H1 (cell line): Measurements from ENCODE around the gene PEAK1. TPM values are rescaled to one million over a fixed set of nuclear protein-coding genes. Genes with fewer than 3 reads are reported as not detected.
A peak's percentile ranks its signal among the peaks of the same experiment; 100 is the strongest.

ENCODE experiments used
- CTCF ChIA-PET: fragments of 300-600 bp; sonication (Branson Sonifier 250); formaldehyde crosslinking; loops from one replicate; lab custom pipeline; 2021; ENCODE audit not compliant: partially characterized antibody; lab: Charles Lee
- POLR2A ChIA-PET: fragments of 300-600 bp; sonication (Branson Sonifier 250); formaldehyde crosslinking; loops from one replicate; lab custom pipeline; 2021; ENCODE audit warnings: inconsistent platforms; ENCODE audit not compliant: partially characterized antibody; lab: Charles Lee
- DNase-seq, 2 experiments: peaks; one replicate each; pipeline versions ENCODE4 v3.0.0 to v3.0.0-alpha.2; 2010 to 2022; ENCODE audit warnings: low spot score in 2 of 2, low read depth in 1 of 2, mixed read lengths in 1 of 2
- FAIRE-seq: peaks from 2 replicates; lab custom pipeline; 2011; peaks lifted over from hg19 to GRCh38; lab: Jason Lieb, UNC
- H2AFZ ChIP-seq: 2 replicates; pipeline ENCODE4 v1.8.1; 2012; ENCODE audit warnings: low read length, inconsistent platforms
- H2AK5ac ChIP-seq: 2 replicates; pipeline ENCODE4 v1.6.1; 2013; ENCODE audit warnings: low read depth, low read length
- H2BK120ac ChIP-seq: replicated peaks from 2 replicates; pipeline ENCODE3; 2013; ENCODE audit warnings: low read depth, low read length, inconsistent platforms
- H2BK12ac ChIP-seq: 2 replicates; pipeline ENCODE4 v1.6.1; 2013; ENCODE audit warnings: low read depth, low read length
- H2BK15ac ChIP-seq: 2 replicates; pipeline ENCODE4 v1.6.1; 2013; ENCODE audit warnings: low read length
- H2BK20ac ChIP-seq: 2 replicates; pipeline ENCODE4 v1.6.1; 2013; ENCODE audit warnings: low read length
- H2BK5ac ChIP-seq: 2 replicates; pipeline ENCODE4 v1.6.1; 2013; ENCODE audit warnings: low read depth, low read length
- H3K14ac ChIP-seq: 2 replicates; pipeline ENCODE4 v1.6.1; 2013; ENCODE audit warnings: inconsistent platforms; ENCODE audit not compliant: insufficient read length
- H3K18ac ChIP-seq: 2 replicates; pipeline ENCODE4 v1.6.1; 2013; ENCODE audit warnings: low read length; ENCODE audit errors: extremely low read depth
- H3K23ac ChIP-seq: 2 replicates; pipeline ENCODE4 v1.6.1; 2013; ENCODE audit warnings: inconsistent platforms; ENCODE audit not compliant: insufficient read length
- H3K23me2 ChIP-seq: 2 replicates; pipeline ENCODE4 v1.6.1; 2013; ENCODE audit warnings: low read depth, low read length
- H3K27ac ChIP-seq: 2 replicates; pipeline ENCODE4 v1.6.1; 2011; ENCODE audit warnings: low read depth, low read length, inconsistent platforms
- H3K27me3 ChIP-seq, 4 experiments: replicated peaks in 1 of 4; 1 replicate in 1 of 4; 2 replicates in 3 of 4; pipeline versions ENCODE4 v1.6.1 to v1.8.1; 2011 to 2013; ENCODE audit warnings: low read length in 3 of 4, mild to moderate bottlenecking in 3 of 4, inconsistent platforms in 2 of 4, mixed read lengths in 2 of 4, moderate library complexity in 1 of 4; ENCODE audit not compliant: control insufficient read depth in 3 of 4, insufficient read depth in 3 of 4; ENCODE audit errors: extremely low read depth in 1 of 4
- H3K36me3 ChIP-seq, 4 experiments: 2 replicates each; pipeline versions ENCODE4 v1.6.1 to v1.8.1; 2011 to 2013; ENCODE audit warnings: mild to moderate bottlenecking in 4 of 4, low read length in 3 of 4, moderate library complexity in 2 of 4, control low read depth in 1 of 4, inconsistent platforms in 1 of 4; ENCODE audit not compliant: insufficient read depth in 4 of 4, control insufficient read depth in 2 of 4
- H3K4ac ChIP-seq: replicated peaks from 2 replicates; pipeline ENCODE3; 2013; ENCODE audit warnings: low read length, low read depth, mixed read lengths, inconsistent platforms; ENCODE audit not compliant: insufficient read length
- H3K4me1 ChIP-seq, 4 experiments: replicated peaks in 1 of 4; 1 replicate in 1 of 4; 2 replicates in 3 of 4; pipeline versions ENCODE4 v1.6.1 to v1.8.1; 2011 to 2013; ENCODE audit warnings: low read length in 3 of 4, inconsistent platforms in 2 of 4, mixed read lengths in 1 of 4; ENCODE audit not compliant: insufficient read depth in 4 of 4, control insufficient read depth in 3 of 4
- H3K4me2 ChIP-seq, 2 experiments: 2 replicates each; pipeline versions ENCODE4 v1.6.1 to v1.8.1; 2011 to 2013; ENCODE audit warnings: low read depth in 2 of 2, low read length in 2 of 2, control low read depth in 1 of 2, inconsistent platforms in 1 of 2, mild to moderate bottlenecking in 1 of 2; ENCODE audit not compliant: insufficient read depth in 1 of 2
- H3K4me3 ChIP-seq, 4 experiments: fragments of 200-600, 300-600 bp in 1 of 4; sonication (generic), shearing (Covaris generic), sonication (Bioruptor Twin) in 1 of 4; 2 replicates each; pipeline versions ENCODE4 v1.5.1 to v1.8.1; 2011 to 2016; ENCODE audit warnings: low read length in 4 of 4, low read depth in 3 of 4, control low read depth in 2 of 4, inconsistent platforms in 2 of 4, mild to moderate bottlenecking in 2 of 4, mixed read lengths in 1 of 4, moderate library complexity in 1 of 4; ENCODE audit not compliant: insufficient read depth in 2 of 4; ENCODE audit errors: extremely low read depth in 1 of 4
- H3K56ac ChIP-seq: replicated peaks from 2 replicates; pipeline ENCODE3; 2013; ENCODE audit warnings: low read depth, mild to moderate bottlenecking, mixed read lengths, low read length, inconsistent platforms; ENCODE audit not compliant: insufficient read length
- H3K79me1 ChIP-seq: 2 replicates; pipeline ENCODE4 v1.6.1; 2013; ENCODE audit warnings: low read depth, low read length, control low read depth
- H3K79me2 ChIP-seq, 2 experiments: 2 replicates each; pipeline versions ENCODE4 v1.6.1 to v1.8.1; 2012 to 2013; ENCODE audit warnings: low read length in 2 of 2, mild to moderate bottlenecking in 2 of 2, inconsistent platforms in 1 of 2; ENCODE audit not compliant: insufficient read depth in 2 of 2, control insufficient read depth in 1 of 2
- H3K9ac ChIP-seq, 4 experiments: replicated peaks in 1 of 4; 1 replicate in 1 of 4; 2 replicates in 3 of 4; pipeline versions ENCODE4 v1.6.1 to v1.8.1; 2011 to 2013; ENCODE audit warnings: low read depth in 3 of 4, low read length in 3 of 4, control low read depth in 2 of 4, mild to moderate bottlenecking in 2 of 4, moderate library complexity in 2 of 4, inconsistent platforms in 1 of 4; ENCODE audit errors: extremely low read depth in 1 of 4
- H3K9me3 ChIP-seq, 2 experiments: 2 replicates each; pipeline versions ENCODE4 v1.6.1 to v1.8.1; 2012 to 2013; ENCODE audit warnings: mild to moderate bottlenecking in 2 of 2, moderate library complexity in 2 of 2, control low read depth in 1 of 2, inconsistent platforms in 1 of 2, low read depth in 1 of 2, low read length in 1 of 2, mixed read lengths in 1 of 2; ENCODE audit not compliant: insufficient read depth in 2 of 2
- H4K20me1 ChIP-seq, 2 experiments: replicated peaks in 1 of 2; 2 replicates each; pipeline versions ENCODE3 to v1.8.1; 2011 to 2013; ENCODE audit warnings: inconsistent platforms in 2 of 2, low read length in 2 of 2, mild to moderate bottlenecking in 1 of 2; ENCODE audit not compliant: insufficient read depth in 2 of 2, control insufficient read depth in 1 of 2
- H4K5ac ChIP-seq: 2 replicates; pipeline ENCODE4 v1.6.1; 2013; ENCODE audit warnings: low read length, low read depth, mixed read lengths, inconsistent platforms; ENCODE audit not compliant: insufficient read length
- H4K8ac ChIP-seq: 2 replicates; pipeline ENCODE4 v1.8.0; 2013; ENCODE audit warnings: mild to moderate bottlenecking, moderate library complexity, low read length, inconsistent platforms; ENCODE audit not compliant: insufficient read depth; ENCODE audit errors: extremely low read depth
- H4K91ac ChIP-seq: replicated peaks from 2 replicates; pipeline ENCODE3; 2013; ENCODE audit warnings: low read length, mixed read lengths, inconsistent platforms; ENCODE audit not compliant: insufficient read length
- ASH2L ChIP-seq: fragments of 200-600, 300-600 bp; sonication (generic); IDR thresholded peaks from one replicate; pipeline ENCODE4 v1.7.1; 2017; ENCODE audit warnings: low read length
- CHD1 ChIP-seq: IDR thresholded peaks from 2 replicates; pipeline ENCODE4 v1.6.1; 2012; ENCODE audit warnings: low read depth, low read length, improper control_type of control experiment
- EGR1 ChIP-seq: IDR thresholded peaks from 2 replicates; pipeline ENCODE4 v1.6.1; 2011; ENCODE audit warnings: low read depth, low read length, borderline replicate concordance
- FOSL1 ChIP-seq: IDR thresholded peaks from 2 replicates; pipeline ENCODE4 v1.6.1; 2011; ENCODE audit warnings: mild to moderate bottlenecking, low read depth, low read length, moderate library complexity; ENCODE audit not compliant: insufficient read depth
- JUN ChIP-seq: IDR thresholded peaks from 2 replicates; pipeline ENCODE4 v1.6.1; 2011; ENCODE audit warnings: low read depth, mild to moderate bottlenecking, improper control_type of control experiment, low read length
- PHF8 ChIP-seq: fragments of 200-600 bp; sonication (generic); conservative IDR thresholded peaks from 2 replicates; pipeline ENCODE4 v1.7.1; 2012; ENCODE audit warnings: low read depth, mild to moderate bottlenecking, inconsistent platforms, low read length, moderate library complexity
- POLR2A ChIP-seq, 2 experiments: IDR thresholded peaks; 1 replicate in 1 of 2; 2 replicates in 1 of 2; pipeline ENCODE4 v1.6.1; 2011; ENCODE audit warnings: low read depth in 2 of 2, low read length in 2 of 2, mild to moderate bottlenecking in 2 of 2; ENCODE audit errors: control extremely low read depth in 1 of 2
- RBBP5 ChIP-seq: IDR thresholded peaks from 2 replicates; pipeline ENCODE4 v1.7.1; 2012; ENCODE audit warnings: low read depth, mild to moderate bottlenecking, inconsistent platforms, low read length, moderate library complexity, borderline replicate concordance
- TBP ChIP-seq: IDR thresholded peaks from 2 replicates; pipeline ENCODE4 v1.6.1; 2011; ENCODE audit warnings: low read depth, low read length, improper control_type of control experiment
- YY1 ChIP-seq: IDR thresholded peaks from 2 replicates; pipeline ENCODE4 v1.6.1; 2011; ENCODE audit warnings: low read depth, mild to moderate bottlenecking, low read length
- ZNF274 ChIP-seq: IDR thresholded peaks from 2 replicates; pipeline ENCODE4 v1.7.0; 2012; ENCODE audit warnings: low read length, borderline replicate concordance; ENCODE audit errors: extremely low read depth
- WGBS, 2 experiments: shearing (Covaris generic) in 1 of 2; methylation state at CpG; one replicate each; pipeline versions ENCODE4 v1.1.6 to v1.1.7; 2013 to 2015; ENCODE audit warnings: low lambda C conversion rate in 2 of 2, mixed read lengths in 2 of 2, inconsistent platforms in 1 of 2, low coverage in 1 of 2, missing lambda C conversion rate in 1 of 2; ENCODE audit not compliant: insufficient replicate concordance in 2 of 2, insufficient coverage in 1 of 2, insufficient read length in 1 of 2; ENCODE audit errors: extremely low coverage in 1 of 2, missing lambda C conversion rate in 1 of 2; 5-methylcytosine and 5-hydroxymethylcytosine counted together
- polyA plus RNA-seq, 7 experiments: library from polyadenylated mRNA; depleted of rRNA in 3 of 7; stranded (reverse) in 5 of 7; unstranded in 2 of 7; fragments of >200 nt in 5 of 7; fragments of 200-250 nt in 2 of 7; gene quantifications; 1 replicate in 5 of 7; 2 replicates in 1 of 7; 4 replicates in 1 of 7; pipeline versions ENCODE4 v1.2.1 to v1.2.3, GENCODE V29; 2011 to 2013; ENCODE audit warnings: missing spikeins in 2 of 7, mixed read lengths in 2 of 7
- total RNA-seq: library from RNA; stranded (reverse); fragmentation: NEBNext Ultra II Directional; extraction: Animal tissue kit (Norgen Biotek cat#: 25700); gene quantifications from 2 replicates; pipeline ENCODE4 v1.2.1, GENCODE V29; 2021
- TF ChIP-seq, protein P1 (sequence below), 3 experiments: IDR thresholded peaks; 1 replicate in 2 of 3; 2 replicates in 1 of 3; pipeline versions ENCODE4 v1.5.1 to v1.6.1; 2011; ENCODE audit warnings: low read length in 3 of 3, mild to moderate bottlenecking in 3 of 3, inconsistent platforms in 2 of 3, low read depth in 1 of 3, moderate library complexity in 1 of 3; ENCODE audit not compliant: insufficient read depth in 1 of 3; ENCODE audit errors: control extremely low read depth in 1 of 3
- TF ChIP-seq, protein P2 (sequence below): IDR thresholded peaks from 2 replicates; pipeline ENCODE4 v1.6.1; 2012; ENCODE audit warnings: inconsistent platforms

Gene PEAK1
- total and polyA plus RNA-seq, 2 of the 8 experiments (the other 6 are each of a cell fraction or from before 2014, with no cell fraction given) = 8.8 to 44.8 TPM

DNA sequence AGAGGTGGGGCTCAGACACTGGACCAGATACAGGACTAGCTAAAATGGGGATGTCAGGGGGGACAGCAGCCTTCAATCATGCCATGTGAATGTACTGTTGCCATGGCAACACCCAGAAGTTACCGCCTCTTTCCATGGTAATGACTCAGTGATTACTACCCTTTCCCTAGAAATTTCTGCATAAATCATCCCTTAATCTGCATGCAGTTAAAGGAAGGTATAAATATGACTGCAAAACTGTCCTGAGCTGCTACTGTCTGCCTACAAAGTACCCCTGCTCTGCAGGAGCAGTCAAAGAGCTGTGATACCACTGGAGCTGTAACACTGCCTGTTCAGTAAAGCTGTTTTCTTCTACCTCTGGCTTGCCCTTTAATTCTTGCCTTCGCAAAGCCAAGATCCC is 168.2 kb downstream of the PEAK1 start:
- no peak overlapping the region for H3K4me2 ChIP-seq
- DNase-seq (peak in 1 of 2 experiments; percentile 49), FAIRE-seq (peak; percentile 72)
- no peak overlapping the region; the same call in 1 of the 2 replicates for H3K18ac ChIP-seq
- no peaks in the 10 kb centered on the region for H3K36me3 ChIP-seq
- H3K4me3 ChIP-seq = no peak overlapping the region
- no peak overlapping the region for H4K5ac ChIP-seq
- no peak overlapping the region for H2BK20ac ChIP-seq
- H3K23ac ChIP-seq = no peak overlapping the region
- no peaks in the 10 kb centered on the region for H3K23me2 ChIP-seq
- no peak overlapping the region for H3K27ac ChIP-seq
- no peaks in the 10 kb centered on the region for H3K27me3 ChIP-seq
- 81% methylated on average over 2 of the region's 2 CpGs; no CpG with 5 or more reads in 1 of the 2 experiments for WGBS, 2 experiments
- no peak overlapping the region for H2BK12ac ChIP-seq
- no peaks in the 10 kb centered on the region for H3K4me1 ChIP-seq
- no peak overlapping the region for H2BK120ac ChIP-seq
- no peak overlapping the region for H2BK15ac ChIP-seq
- no peak overlapping the region for H2AK5ac ChIP-seq
- H4K8ac ChIP-seq = no peak overlapping the region
- H3K14ac ChIP-seq = no peak overlapping the region
- H4K20me1 ChIP-seq = no peaks in the 10 kb centered on the region
- H3K56ac ChIP-seq = no peak overlapping the region
- H3K79me1 ChIP-seq = no peaks in the 10 kb centered on the region
- H4K91ac ChIP-seq = no peak overlapping the region
- no peaks in the 10 kb centered on the region for H3K79me2 ChIP-seq
- no peak overlapping the region for H2AFZ ChIP-seq
- H3K9me3 ChIP-seq = no peaks in the 10 kb centered on the region
- H3K4ac ChIP-seq = no peak overlapping the region
- POLR2A ChIA-PET = no interaction called here
- H2BK5ac ChIP-seq = no peak overlapping the region
- no peak overlapping the region for H3K9ac ChIP-seq
- CTCF ChIA-PET = interaction anchor here (1.2 kb wide), 1 partner anchor 133 kb away, joined by 4 read pairs; no protein-coding TSS in a partner anchor
- TF ChIP-seq, protein P1, sequence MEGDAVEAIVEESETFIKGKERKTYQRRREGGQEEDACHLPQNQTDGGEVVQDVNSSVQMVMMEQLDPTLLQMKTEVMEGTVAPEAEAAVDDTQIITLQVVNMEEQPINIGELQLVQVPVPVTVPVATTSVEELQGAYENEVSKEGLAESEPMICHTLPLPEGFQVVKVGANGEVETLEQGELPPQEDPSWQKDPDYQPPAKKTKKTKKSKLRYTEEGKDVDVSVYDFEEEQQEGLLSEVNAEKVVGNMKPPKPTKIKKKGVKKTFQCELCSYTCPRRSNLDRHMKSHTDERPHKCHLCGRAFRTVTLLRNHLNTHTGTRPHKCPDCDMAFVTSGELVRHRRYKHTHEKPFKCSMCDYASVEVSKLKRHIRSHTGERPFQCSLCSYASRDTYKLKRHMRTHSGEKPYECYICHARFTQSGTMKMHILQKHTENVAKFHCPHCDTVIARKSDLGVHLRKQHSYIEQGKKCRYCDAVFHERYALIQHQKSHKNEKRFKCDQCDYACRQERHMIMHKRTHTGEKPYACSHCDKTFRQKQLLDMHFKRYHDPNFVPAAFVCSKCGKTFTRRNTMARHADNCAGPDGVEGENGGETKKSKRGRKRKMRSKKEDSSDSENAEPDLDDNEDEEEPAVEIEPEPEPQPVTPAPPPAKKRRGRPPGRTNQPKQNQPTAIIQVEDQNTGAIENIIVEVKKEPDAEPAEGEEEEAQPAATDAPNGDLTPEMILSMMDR (IDR thresholded peaks at IDR 0.05; ENCODE audit: control extremely low read depth in 1 of 3, insufficient read depth in 1 of 3, low read depth in 1 of 3, low read length in 3 of 3) = no peak
- no peak for TF ChIP-seq POLR2A (IDR thresholded peaks at IDR 0.05; ENCODE audit: control extremely low read depth in 1 of 2, low read depth in 2 of 2, low read length in 2 of 2)
- no peak for TF ChIP-seq FOSL1
- TF ChIP-seq ASH2L = no peak
- no peak for TF ChIP-seq JUN
- TF ChIP-seq YY1 = no peak
- no peak for TF ChIP-seq CHD1
- no peak for TF ChIP-seq PHF8
- TF ChIP-seq ZNF274 = no peak
- TF ChIP-seq, protein P2, sequence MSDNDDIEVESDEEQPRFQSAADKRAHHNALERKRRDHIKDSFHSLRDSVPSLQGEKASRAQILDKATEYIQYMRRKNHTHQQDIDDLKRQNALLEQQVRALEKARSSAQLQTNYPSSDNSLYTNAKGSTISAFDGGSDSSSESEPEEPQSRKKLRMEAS = no peak
- no peak for TF ChIP-seq EGR1
- no peak for TF ChIP-seq TBP
- TF ChIP-seq RBBP5 = no peak
